GM21423 (cell line): ENCODE measurements around the gene MRLN.

ENCODE experiments used
- ATAC-seq: cut with Tn5 transposase; IDR thresholded peaks from one replicate; pipeline ENCODE4 v1.9.1; 2021; ENCODE audit warnings: mild to moderate bottlenecking, moderate library complexity; ENCODE audit not compliant: unreplicated experiment

The MRLN gene

DNA sequence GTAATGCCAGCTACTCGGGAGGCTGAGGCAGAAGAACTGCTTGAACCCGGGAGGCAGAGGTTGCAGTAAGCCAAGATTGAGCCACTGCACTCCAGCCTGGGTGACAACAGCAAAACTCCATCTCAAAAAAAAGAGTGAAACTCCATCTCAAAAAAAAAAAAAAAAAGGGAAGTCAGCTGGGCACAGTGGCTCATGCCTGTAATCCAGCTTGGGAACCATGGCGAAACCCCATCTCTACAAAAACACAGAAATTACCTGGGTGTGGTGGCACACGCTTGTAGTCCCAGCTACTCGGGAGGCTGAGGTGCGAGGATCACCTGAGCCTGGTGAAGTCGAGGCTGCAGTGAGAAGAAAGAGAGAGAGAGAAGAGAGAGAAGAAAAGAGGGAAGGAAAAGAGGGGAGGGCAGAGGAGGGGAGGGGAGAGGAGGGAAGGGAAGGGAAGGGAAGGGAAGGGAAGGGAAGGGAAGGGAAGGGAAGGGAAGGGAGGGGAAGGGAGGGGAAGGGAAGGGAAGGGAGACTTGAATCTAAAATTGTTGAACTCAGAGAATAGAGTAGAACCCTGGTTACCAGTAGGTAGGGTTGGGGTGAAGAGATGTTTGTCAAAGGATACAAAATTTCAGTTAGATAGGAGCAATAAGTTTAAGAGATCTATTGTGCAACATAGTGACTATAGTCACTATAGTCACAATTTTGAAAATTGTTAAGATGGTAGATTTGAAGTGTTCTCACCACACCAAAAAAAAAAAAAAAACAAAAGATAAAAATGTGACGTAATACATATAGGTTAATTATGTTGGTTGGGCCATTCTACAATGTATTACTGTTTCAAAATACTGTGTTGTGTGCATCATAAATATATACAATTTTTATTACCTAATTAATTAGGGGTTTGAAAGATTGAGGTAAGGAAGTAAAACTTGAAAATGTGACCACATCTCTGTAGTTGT lies 46.1 kb downstream of the MRLN start:
- ATAC-seq, result no peak

DNA sequence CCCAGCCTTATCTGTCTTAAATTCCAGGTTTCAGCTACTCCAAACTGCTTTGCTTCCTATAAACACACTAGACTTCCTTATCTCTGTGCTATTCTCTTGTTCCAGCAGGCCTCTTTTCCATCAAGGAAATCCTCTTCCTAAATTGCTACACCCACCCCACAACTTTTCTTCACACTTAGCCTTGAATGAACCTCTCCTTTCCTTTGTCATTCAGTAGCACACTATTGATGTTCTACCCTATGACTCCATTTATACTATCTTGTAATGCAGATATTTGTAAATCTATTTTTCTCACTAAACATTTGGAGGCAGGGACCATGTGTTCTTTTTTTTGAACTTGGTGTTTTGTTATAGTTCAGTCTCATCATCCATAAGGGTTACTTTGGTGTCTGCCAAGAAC lies 47.3 kb downstream of the MRLN start:
- no peak for ATAC-seq

DNA sequence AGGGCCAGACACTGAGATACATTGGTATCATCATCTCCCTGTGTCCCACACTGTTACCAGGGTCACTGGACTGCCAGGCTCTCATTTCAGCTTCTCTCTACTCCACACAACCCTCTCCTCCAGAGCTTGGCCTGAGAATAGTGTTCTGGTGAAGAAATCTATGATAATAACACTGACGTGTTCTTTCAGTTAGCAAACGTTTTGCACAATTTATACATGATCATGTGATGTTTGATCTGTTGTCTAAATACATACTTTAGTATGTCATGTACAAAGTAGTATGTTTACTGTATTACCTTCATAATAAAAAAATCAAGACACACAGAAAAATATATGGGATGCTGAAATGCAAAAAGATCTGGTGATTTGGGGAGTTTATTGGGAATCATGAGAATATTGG lies 48.6 kb downstream of the MRLN start:
- ATAC-seq, result no peak

DNA sequence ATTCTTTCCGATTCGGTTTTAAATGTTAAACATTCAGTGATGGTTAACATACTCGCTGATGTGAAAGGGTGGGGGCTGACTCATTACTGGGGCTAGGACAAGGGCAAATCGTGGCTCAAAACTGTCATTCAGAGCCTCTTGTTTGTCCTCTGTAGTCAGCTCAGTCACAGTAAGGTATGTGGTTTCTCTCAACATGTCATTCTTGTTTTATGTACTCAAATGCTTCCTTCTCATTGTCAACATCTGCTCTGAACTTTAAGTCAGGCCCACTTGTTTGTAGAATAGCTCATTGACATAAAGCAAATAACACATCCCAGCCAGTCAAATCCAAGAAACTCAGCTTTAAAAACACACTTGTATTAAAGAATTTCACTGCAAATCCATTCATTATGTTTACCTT lies 50.9 kb downstream of the MRLN start:
- ATAC-seq, result no peak

DNA sequence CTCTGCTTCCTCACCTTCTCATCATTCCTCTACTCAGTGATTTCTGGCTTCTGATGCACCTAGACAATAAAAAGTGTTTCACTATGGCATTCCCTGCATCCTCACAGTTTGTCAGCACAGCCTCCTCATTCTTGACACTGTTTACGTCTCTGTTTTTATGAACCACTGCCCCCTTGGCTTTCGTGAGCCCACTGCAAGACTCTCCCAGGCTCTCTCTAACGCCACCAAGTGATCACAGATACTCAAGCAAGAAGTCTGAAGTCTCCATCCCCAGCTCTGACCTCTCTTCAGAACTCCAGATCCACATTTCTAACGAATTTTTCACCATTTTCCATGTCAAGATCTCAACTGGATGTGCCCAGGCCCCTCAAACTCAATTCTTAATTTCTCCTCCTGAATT lies 52.5 kb downstream of the MRLN start:
- no peak for ATAC-seq

- no peak for ATAC-seq
Measured at GRCh38 chr10:59698326-59698725, 54.9 kb downstream of the MRLN start.

DNA sequence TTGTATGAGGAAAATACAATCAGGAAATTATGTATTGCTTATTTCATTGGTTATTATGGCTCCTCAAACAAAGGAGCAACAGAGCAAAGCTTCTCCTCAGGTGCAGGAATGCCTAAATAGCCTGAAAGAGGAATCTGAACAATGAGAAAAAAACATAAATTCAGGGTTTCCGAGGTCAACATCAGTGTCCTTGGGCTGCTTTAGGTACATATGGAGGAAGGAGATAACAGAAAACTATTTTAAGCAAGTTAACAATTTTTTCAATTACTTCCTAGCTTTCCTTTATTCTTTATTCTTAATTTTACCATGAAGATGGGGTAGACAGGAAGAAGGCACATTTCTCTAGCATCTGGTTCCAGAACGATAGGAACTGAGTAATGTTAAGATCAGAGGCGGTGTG lies 57.6 kb downstream of the MRLN start:
- no peak for ATAC-seq

GRCh38 chr10:59694936-59695335 lies 58.3 kb downstream of the MRLN start:
- peak; percentile 52 for ATAC-seq

GRCh38 chr10:59692113-59692512 lies 61.1 kb downstream of the MRLN start:
- no peak for ATAC-seq

DNA sequence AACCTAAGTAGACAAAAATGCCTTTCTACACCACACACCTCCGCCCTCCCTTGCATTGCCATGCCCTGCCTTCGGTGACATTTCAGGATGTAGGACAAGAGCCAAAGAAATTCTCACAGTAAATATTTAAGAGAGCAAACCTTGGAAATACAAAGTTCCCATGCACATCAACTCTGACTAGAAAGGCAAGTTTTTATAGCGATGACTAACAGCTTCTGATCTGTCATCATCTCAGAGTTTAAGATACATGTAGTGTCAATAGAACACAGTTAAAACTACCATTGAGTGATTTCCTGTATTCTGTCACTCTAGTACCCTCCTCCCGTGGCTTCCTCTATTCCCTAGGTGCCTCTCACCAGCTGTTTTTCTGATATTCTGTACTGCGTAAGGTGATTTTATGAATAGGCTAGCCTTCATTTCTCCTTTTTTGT lies 64.3 kb downstream of the MRLN start:
- no peak for ATAC-seq

DNA sequence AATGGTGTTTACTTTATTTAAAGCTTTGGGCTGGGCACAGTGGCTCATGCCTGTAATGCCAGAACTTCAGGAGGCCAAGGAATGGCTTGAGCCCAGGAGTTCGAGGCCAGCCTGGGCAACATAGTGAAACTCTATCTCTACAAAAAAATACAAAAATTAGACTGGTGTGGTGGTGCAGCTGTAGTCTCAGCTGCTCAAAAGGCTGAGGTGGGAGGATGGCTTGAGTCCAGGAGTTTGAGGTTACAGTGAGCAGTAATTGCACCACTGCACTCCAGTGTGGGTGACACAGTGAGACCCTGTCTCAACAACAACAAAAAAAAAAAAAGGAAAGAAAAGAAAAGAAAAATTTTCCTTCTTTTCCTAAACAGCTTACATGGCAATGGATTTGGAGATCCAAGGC lies 65.6 kb downstream of the MRLN start:
- ATAC-seq, result no peak
